NCI-H2196 (cell line): ENCODE results near the gene NTM.
"Not testable (repeated sequence)": the region's sequence is repeated elsewhere in the genome, so short reads cannot be mapped to it uniquely, and the experiment has no call there.

Experiments
- DNase-seq: peaks from one replicate; lab custom pipeline; 2025; ENCODE audit not compliant: unreplicated experiment; lab: John Stamatoyannopoulos, UW

Gene NTM

DNA sequence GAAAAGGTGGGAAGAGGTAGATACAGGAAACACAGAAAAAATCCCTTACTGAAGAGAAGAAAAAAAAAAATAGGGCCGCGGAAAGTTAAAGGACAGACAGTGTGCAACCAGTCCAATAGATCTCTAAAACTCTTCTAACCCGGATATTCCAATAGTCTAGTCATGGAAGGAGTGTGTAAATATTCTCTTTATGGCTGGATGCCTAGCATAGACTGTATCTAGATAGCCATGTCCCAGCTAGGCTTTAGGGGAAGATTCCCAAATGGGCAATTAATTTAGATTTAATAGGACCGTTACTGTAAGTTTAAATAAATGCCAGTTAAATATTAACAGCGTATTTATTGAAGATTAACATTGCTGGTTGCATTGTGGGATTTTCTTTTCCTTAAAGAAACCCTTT is 532.7 kb downstream of the NTM start:
- no peak for DNase-seq

DNA sequence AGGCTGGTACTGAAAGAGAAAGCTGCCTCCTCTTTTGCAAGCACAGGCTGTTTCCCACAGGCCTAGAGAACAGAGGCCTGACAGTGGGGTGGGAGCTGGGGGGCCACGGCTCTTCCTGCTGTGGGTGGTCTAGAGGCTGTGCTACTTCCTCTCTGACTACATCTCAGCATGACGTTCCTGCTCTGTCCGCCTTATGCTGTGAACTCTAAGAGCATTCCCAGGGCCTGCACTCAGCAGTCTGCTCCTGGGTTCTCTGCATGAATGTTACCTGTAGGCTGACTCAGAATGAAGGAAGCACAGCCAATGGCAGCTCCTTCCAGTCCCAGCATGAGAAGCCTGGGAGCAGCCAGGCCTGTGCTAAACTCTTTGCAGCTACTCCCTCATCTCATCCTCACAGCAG is 534.3 kb downstream of the NTM start:
- no peak for DNase-seq

DNA sequence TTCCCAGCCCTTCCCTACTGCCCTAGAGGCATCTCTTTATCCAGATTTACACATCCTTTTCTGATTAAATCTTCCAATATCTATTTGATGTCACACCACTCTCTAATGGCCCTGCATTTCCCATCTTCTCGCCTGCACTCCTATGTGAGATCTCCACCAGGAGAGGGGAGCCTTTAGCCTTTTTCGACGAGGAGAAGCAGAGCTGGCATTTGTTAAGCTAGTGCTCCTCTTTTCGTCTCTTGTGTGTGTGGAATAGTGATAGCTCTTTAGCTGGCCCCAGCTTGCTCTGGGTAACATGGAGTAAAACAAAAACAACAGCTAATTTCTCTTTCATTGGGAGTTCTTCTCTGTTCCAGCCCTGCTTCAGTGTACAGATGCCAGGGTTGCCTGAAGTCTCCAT is 536.5 kb downstream of the NTM start:
- DNase-seq, result no peak

DNA sequence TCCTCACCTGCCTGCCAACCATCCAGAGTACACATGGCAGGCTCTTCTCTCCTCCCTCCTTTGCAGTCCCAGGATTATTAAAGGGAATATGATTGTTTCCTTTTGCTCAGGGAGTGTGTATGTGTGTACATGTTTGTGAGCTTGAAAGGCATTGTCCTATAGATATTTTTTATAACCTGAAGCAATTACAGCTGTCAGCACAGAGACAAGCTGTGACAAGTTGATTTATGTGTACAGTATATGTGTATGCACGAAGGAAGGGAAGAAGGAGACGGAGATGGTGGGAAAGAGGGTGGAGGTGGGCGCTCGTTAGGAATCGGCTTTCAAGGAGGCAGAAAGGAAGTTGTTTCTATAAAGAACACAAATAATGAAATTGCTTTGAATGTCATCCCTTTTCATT is 537.0 kb downstream of the NTM start:
- no peak for DNase-seq

DNA sequence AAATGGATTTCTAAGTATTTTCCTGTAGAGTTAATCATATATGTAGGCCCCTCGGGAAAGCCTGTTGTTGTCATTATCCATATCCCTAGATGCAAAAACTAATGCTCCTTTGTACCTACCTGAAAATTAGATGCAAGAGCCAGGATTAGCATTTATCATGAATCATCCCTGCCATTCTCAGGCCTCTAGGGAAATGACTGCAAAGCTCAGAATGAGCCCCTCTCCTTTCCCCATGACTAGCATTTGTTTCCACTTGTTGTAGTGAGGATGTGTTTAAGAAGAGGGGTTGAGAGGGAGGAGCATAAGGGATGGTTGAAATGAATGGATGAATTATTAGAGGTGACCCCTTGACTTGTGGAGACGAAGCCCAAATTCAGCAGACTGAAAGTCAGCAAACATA is 537.9 kb downstream of the NTM start:
- DNase-seq, result no peak

DNA sequence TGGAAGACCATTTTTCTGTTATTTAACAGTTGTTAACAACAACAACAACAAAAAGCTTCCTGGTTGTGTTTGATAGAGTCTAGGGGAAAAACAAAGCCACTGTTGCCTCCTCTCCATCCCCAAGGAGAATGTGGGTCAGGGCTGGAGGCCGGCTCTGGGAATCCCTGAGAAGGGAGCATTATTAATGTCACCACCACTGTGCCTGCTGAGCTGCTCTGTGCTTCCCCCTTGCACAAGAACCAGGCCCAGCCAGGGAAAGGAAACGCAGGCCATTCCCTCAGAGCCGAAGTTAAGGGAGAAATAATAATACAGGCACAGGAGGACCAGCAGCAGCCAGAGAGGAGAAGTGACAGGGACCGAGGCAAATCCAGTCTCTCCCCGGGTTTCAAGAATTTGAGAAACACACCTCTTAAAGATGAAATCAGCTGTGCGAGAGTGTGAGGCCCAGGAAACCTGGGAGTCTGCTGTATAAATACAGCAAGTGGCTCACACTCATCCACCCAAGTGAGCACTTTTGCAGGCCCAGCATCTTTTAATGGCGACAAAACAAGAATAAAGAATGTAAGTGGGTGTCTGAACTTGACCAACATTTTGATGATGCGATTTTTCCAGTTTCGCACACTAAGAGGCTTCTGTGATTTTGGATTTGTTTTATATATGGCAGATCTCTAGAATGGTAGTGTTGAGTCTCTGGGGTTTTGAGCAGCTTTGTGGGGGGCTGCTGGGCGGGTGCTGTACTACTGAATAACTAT is 539.2 kb downstream of the NTM start:
- no peak for DNase-seq

DNA sequence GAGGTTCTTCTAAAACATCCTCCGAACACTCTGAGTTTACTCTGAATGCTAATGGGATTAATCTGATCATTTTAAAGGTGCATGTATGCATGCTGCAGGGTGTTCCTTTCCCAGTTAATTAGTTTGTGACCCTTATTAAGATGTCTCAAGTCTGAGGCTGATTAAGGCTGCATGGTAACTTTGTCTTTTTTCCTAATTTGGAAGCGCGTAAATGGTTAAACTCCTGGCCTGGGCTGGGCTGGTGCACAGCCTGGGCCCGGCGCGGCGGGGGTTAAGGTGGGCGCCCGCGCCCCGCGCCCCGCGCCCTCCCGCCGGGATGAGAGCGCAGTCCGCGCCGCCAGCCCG is 539.7 kb downstream of the NTM start:
- no peak for DNase-seq

DNA sequence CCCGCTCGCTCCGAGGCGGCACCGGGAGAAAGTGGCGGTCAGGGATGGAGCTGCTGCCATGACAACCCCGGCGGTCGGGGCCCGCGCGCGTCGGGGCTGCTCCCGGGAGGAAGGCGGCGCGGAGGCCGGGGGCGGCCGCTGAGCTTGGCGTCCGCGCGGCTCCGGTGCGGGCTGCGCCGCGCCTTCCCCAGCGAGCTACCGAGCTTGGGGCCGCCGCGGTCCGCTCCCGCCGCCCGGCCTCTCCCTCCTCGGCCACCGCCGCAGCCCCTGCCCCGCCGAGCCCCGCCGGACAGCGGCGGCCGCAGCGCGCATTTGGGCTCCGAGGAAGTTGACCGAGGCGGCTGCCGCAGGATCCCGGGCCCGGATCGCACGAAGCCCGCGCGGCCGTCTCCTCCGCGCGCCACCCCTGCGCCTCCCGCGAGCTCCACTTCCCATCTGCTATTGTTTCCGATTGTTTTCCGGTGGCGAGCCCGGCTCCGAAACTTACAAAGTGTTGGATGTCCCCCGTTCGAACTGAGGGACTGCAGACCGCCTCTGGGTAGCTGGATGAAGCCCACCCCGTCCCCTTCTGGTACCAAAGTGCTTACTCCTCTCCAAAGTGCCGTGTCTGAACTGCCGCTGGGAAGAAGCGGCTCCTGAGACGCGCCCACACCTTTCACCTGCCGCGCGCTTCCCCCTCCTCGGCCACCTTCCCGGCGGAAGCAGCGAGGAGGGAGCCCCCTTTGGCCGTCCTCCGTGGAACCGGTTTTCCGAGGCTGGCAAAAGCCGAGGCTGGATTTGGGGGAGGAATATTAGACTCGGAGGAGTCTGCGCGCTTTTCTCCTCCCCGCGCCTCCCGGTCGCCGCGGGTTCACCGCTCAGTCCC is 540.3 kb downstream of the NTM start:
- DNase-seq, result no peak

DNA sequence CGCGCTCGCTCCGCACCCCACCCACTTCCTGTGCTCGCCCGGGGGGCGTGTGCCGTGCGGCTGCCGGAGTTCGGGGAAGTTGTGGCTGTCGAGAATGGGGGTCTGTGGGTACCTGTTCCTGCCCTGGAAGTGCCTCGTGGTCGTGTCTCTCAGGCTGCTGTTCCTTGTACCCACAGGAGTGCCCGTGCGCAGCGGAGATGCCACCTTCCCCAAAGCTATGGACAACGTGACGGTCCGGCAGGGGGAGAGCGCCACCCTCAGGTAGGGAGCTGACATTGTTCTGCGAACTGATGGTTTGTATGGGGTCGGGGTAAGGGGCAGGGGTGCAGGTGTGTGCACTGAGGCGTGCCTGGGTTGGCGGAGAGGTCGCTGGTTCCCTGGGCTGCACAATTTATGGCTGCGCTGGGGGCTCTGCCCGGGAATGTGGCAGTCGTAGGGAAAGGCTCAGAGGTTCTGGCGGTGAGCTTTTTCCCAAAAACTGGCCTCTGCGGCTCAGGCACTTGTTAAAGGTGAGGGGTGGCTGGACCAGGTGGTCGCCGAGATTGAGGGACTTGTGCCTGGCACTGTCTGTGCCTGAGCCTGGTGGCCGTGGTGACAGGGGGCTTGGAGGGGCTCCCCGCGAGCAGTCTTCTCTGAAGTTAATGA is 541.1 kb downstream of the NTM start:
- not testable (repeated sequence) for DNase-seq

DNA sequence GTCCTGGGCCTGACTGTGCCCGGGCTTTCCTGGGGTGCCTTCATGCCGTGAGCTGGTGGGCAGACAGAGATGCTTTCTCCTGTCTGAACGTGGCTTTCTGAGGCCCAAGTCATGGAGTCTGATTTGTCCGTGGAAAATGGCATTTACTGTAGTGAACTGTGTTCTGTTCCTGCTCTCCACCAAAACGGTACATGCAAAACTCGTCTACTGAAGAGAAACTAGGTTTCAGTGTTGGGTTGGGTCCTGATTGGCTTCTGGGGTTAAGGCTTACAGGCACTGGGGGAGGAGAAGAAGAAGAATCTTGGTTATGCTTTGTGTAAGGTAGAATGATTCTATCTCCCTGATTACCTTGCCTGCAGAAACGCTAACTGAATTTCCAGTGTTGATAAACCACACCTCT is 541.7 kb downstream of the NTM start:
- DNase-seq, result no peak

DNA sequence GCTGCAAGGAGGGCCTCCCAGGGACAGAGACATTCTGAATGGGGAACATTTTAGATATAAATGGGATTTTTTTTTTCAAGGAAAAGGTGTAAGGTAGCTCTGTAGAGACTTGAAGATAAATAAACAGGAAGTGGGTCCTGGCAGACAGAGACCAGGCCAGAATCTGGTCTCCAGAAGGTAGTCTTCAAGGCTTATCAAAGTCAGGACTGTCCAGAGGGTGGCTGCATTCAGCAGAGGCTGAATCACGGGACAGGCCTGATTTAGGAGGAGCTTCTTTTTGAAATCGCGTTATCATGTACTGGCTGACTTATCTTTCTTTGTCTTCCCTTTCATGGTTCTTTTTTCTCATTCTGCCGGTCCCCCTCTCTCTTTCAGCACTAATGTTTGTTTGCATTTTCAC is 542.9 kb downstream of the NTM start:
- DNase-seq, result no peak

DNA sequence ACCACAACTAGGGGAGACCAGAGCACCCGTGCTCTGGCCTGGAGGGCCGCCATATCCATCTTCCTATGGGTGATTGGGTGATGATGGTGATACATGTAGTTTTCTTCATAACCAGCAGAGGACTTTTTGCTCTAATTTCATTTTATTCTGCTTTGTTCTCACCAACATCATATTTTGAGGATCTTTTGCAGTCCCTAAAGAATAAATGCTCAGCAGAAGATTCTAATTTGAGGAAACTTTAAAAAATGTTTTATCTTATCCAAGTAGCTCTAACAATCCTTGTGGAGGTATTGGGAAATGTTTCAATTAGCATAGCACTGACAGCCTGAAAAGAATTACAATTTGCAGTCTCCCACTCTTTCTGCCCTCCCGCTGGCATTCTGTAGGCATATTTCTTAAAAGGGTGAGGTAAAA is 544.0 kb downstream of the NTM start:
- no peak for DNase-seq

DNA sequence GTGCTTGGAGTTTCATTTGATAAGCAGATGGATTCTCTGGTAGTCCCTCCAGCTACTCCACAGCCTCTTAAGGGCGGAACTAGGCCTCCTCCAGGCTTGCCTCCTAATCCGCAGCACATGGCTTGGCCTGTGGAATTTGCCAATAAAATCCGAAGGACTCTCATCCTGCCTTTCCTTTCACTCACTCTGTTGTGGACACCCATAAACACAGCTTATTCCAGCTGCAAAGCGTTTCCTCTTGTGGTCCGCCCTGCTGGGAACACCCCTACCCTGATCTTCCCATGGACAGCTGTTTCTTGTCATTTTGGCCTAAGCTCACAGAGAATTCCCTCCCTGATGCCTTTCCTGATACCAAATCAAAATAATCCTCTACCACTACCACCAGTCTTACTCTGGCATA is 546.2 kb downstream of the NTM start:
- DNase-seq, result no peak

DNA sequence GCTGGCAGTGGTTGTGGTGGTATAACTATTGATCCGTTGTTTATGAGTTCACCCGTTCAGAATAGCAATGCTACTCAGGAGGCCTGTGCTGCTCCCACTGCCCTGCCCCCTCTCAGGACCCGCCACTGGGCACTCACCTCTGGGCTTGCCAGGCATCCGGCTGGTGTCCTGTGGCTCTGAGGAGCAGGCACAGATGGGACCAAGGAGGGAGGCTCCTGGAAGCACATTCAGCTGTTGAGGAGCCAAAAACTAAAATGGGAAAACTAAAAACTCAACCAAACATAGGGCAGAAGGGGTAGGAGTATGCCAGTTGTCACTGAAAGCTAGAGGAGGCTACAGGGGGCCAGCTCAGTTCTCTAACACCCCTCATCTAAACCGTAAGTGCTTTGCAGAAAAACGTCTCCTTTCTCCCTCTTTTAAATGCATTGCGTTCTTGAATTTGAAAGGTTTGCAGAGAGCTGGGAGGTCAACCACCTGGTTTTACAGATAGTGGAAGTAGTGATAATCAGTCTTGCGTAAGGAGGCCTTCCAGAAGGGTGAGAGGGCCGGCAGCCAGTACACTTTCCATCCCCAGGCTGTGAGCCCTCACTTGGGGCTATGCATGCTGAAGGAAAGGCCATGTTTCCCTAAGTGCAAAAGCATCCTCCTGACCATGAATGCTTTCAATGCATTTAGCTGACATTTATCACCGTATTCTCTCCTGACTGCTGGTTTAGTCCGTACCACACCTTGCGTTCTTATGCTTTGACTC is 547.4 kb downstream of the NTM start:
- no peak for DNase-seq

DNA sequence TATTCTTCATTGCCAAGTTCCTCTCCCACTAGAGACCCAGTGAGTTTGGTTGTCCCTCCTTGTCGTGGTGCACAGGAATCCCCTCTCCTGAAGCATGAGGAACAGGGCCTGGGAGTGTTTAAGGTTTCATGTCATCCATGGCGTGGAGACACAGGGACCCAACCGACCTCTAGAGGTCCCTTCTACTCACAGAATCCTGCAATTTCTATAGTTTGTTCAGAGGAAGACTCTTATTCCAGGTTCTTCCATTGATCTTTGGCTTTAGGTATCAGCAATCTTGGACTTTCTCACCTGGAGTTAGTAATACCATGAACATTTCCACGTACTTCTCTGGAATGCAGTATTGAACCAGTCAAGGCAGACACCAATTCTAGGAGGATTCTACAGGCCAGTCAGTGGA is 548.2 kb downstream of the NTM start:
- DNase-seq, result no peak

DNA sequence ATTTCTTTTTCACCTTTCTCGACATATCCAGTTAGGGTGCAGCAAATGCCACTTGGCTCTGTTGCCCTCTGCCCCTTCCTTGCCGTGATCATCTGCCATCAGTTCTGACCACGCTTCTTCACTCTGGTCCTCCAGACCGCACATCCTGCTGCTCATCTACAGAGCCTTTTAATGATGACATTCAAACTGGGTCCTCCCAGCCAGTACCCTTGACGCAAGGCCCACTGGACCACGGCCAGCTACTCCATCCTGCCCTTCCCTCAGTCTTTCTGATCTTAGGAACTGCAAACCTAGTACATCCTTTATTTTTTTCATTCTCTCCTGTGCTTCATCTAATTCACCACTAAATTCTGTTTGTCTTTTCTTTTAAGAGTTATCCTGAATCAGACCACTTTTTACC is 551.8 kb downstream of the NTM start:
- no peak for DNase-seq

DNA sequence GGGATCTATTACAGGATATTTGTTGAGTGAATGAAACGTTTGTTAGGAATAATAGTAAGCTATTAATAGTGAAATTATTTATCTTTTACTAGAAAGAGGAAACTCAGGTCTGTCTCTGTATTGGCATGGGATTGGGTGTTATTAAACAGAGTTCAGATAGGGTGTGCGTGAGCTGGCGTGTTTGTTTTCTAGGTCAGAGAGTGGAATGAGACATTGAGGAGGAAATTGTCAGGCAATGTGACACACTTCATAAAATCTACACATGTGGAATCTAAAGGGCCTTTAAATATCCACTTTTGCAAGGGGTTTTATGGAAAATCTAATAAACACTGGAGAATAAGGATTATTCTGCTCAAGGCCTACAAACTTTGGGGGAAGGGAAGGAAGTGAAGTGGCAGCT is 552.9 kb downstream of the NTM start:
- no peak for DNase-seq

DNA sequence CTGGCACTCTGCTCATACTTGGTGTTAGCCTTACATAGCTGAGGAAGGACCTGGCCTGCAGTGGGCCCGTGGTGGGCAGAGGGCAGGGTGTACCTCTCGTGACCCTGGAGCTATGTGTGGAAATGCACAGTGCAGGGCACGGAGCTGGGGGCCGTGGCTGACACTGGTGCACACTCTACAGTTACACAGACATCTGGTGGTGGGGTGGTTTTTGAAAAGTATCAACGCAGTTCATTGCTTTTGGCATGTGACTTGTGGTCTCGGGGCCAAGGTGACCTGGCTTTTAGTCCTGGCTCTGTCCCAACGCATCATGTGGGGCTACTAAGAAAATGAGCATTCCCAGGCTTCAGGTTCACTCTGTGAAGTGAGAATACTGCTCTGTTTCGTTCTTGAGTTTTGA is 553.6 kb downstream of the NTM start:
- DNase-seq, result no peak

DNA sequence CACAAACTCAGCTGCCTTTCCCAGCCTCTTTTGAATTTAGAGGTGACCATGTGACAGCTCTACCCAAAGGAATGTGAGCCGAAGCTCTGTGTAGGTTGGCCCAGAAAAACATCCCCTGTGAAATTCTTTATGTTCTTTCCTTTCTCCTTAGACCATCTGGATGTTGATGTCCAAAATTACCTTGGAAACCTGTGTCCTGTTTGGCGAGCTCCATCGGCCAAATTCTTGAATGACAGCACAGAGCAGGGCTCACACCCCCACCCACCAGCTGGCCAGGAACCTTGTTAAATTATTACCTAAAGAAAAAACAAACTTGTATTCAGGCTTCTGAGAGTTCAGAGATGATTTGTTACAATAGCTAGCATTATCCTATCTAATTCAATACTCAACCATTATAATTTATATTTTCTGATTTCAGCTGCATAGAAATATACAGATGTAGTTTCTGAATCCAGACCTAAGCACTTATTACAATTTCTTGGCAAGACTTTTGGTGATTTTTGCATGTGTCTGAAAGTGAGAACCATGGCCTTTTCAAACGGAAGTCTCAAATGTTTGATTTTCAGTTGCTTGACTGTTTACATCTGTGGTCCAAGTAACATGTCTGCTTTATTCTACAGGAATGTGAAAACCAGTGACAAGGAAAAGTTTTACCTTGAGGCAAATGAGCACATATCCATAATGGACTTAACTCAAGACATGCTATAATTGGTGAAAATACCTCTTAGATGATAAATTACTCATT is 554.2 kb downstream of the NTM start:
- no peak for DNase-seq

DNA sequence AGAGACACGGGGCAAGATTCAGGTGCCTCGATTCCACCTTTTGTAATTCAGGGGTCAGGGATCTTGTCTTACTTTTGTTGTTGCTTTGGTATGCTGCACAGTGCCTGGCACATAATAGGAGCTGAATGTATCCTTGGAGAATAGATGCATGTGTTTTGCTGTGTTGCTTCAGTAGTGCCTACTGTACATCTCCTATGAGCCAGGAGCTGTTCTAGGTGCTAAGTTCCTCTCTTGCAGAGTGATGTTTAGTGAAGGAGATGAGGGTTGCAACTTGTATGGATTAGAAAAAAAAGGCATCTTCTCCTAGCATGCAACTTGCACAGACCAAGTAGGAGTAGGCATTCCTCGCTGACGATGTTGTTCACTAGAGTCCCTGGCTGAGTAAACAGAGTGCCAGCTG is 555.4 kb downstream of the NTM start:
- DNase-seq, result no peak

DNA sequence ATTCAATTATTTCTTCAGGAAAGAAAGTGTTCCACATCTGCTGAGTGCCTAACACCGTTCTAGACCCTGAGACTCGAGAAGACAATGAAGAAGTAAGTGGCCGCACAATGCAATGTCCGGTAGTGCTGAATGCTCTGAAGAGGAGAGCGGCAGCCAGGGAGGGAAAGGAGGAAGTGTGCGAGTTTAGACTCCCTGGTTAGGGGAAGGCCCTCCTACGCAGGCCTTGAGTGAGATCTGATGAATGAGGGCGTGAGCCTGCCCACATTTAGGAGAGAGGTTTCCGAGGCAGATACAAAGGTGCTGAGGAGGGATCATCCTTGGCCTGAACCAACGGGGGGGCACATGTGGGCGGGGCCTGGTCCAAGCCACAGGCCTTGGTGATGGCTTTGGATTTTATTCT is 558.6 kb downstream of the NTM start:
- no peak for DNase-seq
